ENCODE results near the gene RMI2.

RMI2 gene

GRCh38 chr16:11383481-11384183 lies 38.4 kb downstream of the RMI2 start:
- FAIRE-seq (no peak), DNase-seq (ENCODE audit: insufficient read length, low spot score) (no peak)
- no peak for TF ChIP-seq POLR2A (IDR thresholded peaks at IDR 0.05; ENCODE audit: low read depth, low read length)

DNA sequence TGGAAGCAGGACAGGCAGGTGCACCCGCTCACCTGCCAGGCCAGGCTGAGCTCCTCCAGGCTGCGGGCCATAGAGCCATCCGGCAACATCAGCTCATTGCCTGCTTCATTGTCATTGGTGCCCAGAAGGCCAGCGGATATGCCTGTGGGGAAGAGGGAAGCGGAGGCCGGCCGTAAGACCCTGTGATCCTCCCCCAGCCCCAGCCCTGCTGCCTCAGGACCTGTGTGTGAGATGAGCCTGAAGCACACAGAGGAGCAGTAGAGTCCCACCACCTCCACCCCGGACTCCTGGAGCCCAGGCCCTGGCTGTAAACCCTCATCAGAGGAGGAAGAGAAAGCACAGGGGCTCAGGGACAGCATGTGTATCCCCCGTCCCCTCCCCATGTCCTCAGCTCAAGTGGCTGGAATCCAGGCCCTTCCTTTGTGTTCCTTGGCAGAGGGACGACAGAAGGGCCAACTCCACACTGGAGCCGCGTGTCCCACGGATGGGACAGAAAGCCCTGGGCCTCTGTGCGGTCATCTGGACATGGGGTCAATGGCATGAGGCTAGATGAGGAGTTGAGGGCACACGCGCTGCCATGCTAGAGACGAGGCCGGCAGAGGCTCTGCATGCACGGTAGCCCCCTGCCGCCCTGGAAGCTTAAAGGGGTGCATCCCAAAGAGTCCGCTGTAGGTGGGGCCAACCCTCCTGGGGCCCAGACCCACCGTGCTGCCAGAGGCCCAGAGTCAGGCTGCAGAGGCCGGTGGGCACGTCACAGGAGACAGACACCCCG lies 39.1 kb downstream of the RMI2 start:
- DNase-seq (ENCODE audit: insufficient read length, low spot score), result no peak
- no peak for FAIRE-seq
- TF ChIP-seq POLR2A (IDR thresholded peaks at IDR 0.05; ENCODE audit: low read depth, low read length), result no peak

GRCh38 chr16:11384956-11385586 lies 39.8 kb downstream of the RMI2 start:
- TF ChIP-seq POLR2A (IDR thresholded peaks at IDR 0.05; ENCODE audit: low read depth, low read length), result no peak
- DNase-seq (ENCODE audit: insufficient read length, low spot score) (no peak), FAIRE-seq (no peak)

DNA sequence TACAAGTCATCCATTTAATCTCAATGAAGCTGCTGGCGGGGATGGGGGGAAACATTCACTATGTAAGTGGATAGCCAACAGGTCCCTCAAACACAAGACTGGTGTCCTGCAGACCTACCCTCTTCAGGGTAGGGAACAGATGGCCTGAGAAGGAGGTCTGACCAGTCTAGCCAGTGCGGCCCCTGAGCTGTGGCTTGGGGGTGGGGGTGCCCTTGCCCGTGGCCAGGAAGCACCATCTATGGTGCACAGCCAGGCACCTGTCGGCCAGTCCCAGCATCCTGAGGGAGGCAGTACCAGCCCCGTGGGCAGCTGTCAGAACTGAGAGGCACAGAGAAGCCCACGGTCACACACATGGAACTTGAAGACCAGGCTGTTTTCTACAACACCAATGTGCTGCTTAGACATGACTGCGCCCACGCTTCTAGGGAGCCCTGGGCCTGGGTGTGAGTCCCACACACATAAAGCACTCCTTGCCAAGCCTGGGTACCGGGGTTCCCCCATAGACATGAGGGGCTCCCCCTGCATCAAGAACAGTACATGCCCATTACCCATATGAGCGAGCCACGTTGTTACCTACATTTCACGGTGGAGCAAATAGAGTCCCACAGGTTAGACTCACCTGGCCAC lies 40.9 kb downstream of the RMI2 start:
- no peak for FAIRE-seq
- DNase-seq (ENCODE audit: insufficient read length, low spot score), result no peak
- no peak for TF ChIP-seq POLR2A (IDR thresholded peaks at IDR 0.05; ENCODE audit: low read depth, low read length)

GRCh38 chr16:11386791-11387546 lies 41.7 kb downstream of the RMI2 start:
- DNase-seq (ENCODE audit: insufficient read length, low spot score), result no peak
- no peak for FAIRE-seq
- TF ChIP-seq POLR2A (IDR thresholded peaks at IDR 0.05; ENCODE audit: low read depth, low read length), result no peak

- FAIRE-seq (no peak), DNase-seq (ENCODE audit: insufficient read length, low spot score) (no peak)
- no peak for TF ChIP-seq POLR2A (IDR thresholded peaks at IDR 0.05; ENCODE audit: low read depth, low read length)
Observed at GRCh38 chr16:11389083-11389482, 43.8 kb downstream of the RMI2 start.

DNA sequence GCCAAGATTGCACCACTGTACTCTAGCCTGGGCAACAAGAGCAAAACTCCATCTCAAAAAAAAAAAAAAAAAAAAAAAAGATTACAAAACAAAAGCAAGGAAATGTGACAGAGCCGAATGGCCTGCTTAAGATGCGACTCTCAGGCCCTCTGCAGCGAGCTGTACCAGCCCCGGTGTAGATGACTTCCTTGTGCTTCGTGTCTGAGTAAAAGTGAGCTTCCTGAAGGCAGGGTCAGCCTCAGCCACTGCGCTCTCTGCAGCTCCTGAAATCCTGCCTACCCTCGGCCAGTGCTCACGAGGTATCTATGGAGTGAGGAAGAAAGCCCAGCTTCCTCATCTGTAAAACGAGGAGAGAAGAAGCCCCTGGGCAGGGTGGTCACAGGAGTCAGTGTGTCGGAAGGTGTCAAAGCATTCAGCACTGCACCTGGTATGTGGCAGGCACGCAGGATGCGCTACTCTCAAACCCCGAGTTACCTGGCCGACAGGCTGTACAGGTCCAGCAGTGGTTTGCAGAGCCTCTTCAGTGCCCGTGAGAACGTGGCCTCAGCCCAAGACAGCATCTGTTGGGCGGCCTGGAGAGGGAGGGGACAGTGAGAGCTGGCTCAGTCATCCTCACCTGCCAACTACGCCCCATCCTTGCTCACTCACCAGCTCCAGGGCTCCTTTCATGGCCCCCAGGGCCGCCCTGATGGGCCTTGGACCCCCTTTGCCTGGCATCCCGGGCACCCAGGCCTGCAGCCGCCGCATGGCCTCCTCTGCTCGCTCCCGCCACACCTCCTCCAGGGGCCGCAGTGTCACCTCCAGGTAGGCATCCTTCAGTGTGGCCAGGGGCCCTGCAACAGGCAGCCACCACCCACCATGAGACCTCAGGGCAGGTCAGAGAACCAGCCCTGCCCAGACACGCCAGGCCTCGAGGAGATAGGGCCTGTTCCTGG lies 44.6 kb downstream of the RMI2 start:
- TF ChIP-seq POLR2A (IDR thresholded peaks at IDR 0.05; ENCODE audit: low read depth, low read length), result no peak
- DNase-seq (ENCODE audit: insufficient read length, low spot score), result no peak
- no peak for FAIRE-seq

DNA sequence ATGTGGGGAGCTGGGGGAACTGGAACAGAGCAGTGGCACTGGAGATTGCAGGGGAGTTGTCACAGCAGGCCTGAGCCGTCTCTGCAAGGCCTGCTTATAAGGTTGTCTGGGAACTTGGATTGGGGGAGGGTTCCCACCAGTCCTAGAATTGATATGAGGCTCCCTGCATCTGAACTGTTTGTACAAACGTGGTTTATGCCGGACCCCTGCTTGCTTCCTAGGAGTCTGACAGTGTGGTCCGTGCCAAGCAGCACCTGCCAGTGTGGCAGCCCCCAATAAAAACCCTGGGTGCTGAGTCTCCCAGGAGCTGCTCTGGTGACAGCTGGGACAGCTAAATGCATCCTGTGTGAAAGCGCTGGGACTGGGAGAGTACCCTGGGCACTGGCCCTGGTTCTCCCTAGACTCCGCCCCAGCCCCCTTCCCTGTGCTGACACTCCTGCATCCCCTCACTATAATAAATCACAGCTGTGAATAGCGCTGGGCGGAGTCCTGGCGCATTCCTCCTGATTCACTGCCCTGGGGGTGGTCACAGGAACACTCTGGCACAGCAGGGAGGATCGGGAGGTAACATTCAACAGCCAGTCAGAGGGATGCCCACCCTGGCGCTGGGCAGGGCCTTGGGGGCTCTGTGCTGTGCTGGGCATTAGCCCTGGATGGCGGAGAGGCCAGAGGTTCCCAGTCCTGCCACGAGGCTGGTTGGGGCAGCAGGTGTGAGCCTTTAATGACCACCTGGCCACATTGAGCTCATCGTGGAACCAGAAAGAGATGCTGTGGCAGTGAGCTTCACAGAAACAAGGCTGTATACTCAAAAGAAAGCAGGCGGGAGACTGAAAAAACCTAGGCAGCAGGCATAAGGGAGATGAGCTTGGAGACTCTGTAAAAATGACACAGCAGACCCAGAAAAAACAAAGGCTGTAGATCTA lies 45.6 kb downstream of the RMI2 start:
- TF ChIP-seq POLR2A (IDR thresholded peaks at IDR 0.05; ENCODE audit: low read depth, low read length), result no peak
- no peak for FAIRE-seq
- DNase-seq (ENCODE audit: insufficient read length, low spot score), result no peak

DNA sequence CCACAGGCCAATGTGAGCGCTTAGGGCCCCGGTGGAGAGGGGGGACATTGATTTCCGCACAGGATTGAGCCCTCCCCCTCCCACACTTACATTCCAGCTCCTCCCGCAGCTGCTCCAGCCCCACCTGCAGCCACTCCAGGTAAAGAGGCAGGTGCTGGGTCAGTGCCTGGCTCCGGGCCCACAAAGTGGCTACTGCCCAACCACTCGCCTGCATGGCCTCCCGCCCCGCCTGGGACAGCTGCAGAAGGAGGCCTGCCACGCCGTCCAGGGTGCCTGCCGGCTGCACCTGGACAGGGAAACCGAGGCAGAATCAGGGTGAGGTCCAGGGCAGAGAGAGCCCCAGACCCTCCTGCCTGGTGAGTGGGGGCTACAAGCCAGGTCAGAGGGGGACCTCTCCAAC lies 46.3 kb downstream of the RMI2 start:
- no peak for DNase-seq (ENCODE audit: insufficient read length, low spot score)
- FAIRE-seq, result no peak
- no peak for TF ChIP-seq POLR2A (IDR thresholded peaks at IDR 0.05; ENCODE audit: low read depth, low read length)

GRCh38 chr16:11392041-11392581 lies 46.9 kb downstream of the RMI2 start:
- no peak for TF ChIP-seq POLR2A (IDR thresholded peaks at IDR 0.05; ENCODE audit: low read depth, low read length)
- FAIRE-seq (no peak), DNase-seq (ENCODE audit: insufficient read length, low spot score) (no peak)

DNA sequence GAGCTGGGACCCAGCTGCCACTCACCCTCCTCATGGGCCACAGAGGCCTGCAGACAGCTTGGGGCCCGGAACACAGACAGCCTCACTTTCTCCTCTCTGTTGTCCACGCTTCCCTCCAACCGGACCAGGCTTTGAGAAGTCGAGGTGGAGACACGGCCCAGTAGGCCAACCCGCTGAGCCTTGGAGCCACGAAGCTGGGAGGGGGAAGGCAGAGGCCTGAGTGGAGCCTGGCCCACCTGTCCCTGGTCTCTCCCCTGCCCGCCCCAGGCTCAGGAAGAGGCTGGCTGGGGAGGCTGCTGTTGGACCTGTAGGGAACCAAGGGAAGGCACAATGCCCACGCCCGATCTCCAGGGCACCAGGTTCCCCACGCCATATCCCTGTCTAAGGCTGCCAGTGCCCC lies 48.1 kb downstream of the RMI2 start:
- TF ChIP-seq POLR2A (IDR thresholded peaks at IDR 0.05; ENCODE audit: low read depth, low read length), result no peak
- no peak for DNase-seq (ENCODE audit: insufficient read length, low spot score)
- FAIRE-seq, result no peak

Measured in H54 (cell line).